Esophagus mucosa (tissue), 1 donor: ENCODE measurements around the gene WDR59. TPM values are rescaled to one million over a fixed set of nuclear protein-coding genes. Genes with fewer than 3 reads are reported as not detected.
"Not testable (repeated sequence)": the region's sequence is repeated elsewhere in the genome, so short reads cannot be mapped to it uniquely, and the experiment has no call there.

Source experiments
- ATAC-seq: fragments of 200-7000 bp; cut with Tn5 transposase; one replicate; pipeline ENCODE4 v1.9.1; 2020
- total RNA-seq: library from RNA; stranded (reverse); gene quantifications from one replicate; pipeline ENCODE4 v1.2.4, GENCODE V29; 2023
- donor health status: DM: yes; HTN: yes; CAD: no.

WDR59 gene, protein sequence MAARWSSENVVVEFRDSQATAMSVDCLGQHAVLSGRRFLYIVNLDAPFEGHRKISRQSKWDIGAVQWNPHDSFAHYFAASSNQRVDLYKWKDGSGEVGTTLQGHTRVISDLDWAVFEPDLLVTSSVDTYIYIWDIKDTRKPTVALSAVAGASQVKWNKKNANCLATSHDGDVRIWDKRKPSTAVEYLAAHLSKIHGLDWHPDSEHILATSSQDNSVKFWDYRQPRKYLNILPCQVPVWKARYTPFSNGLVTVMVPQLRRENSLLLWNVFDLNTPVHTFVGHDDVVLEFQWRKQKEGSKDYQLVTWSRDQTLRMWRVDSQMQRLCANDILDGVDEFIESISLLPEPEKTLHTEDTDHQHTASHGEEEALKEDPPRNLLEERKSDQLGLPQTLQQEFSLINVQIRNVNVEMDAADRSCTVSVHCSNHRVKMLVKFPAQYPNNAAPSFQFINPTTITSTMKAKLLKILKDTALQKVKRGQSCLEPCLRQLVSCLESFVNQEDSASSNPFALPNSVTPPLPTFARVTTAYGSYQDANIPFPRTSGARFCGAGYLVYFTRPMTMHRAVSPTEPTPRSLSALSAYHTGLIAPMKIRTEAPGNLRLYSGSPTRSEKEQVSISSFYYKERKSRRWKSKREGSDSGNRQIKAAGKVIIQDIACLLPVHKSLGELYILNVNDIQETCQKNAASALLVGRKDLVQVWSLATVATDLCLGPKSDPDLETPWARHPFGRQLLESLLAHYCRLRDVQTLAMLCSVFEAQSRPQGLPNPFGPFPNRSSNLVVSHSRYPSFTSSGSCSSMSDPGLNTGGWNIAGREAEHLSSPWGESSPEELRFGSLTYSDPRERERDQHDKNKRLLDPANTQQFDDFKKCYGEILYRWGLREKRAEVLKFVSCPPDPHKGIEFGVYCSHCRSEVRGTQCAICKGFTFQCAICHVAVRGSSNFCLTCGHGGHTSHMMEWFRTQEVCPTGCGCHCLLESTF
- 38.3 TPM for total RNA-seq

DNA sequence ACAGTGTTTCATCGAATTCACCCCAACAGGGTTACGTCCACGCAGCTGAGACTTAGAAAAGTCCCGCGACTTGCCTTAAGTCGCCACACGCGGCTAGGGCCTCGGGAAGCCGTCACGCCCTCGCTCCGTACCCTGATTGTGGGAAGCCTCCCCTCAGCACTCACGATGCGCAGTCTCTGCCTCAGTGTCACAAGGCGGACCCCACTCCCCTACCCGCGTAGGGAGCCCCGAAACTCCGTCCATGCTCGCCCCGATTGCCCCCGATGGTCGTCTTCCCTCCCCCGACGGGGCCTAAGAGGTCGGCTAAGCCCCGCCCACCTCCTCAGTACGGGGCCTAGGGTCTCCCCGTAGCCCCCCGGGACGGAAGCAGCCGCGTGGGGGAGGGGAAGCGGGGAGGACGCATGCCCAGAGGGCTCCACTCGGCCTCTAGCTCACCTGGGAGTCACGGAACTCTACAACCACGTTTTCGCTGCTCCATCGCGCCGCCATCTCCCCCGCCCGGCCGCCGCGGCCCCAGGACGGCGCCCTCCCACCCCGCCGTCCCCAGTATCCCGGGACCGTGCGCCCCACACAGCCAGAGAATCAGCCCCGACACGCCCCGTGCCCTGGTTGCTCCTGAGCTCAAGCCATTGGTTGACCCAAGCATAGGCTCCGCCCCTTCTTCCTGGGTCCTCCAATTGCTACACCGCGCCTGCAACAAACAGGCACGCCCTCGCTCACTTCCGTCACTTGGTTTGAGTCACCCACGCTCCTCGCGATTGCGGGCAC lies at the start of gene WDR59:
Gene WDR59 (minus strand): TSS at position 595 of the 768 bp plus-strand sequence. CDS start 106 bp downstream, at position 489.
- ATAC-seq: peak; percentile 100

DNA sequence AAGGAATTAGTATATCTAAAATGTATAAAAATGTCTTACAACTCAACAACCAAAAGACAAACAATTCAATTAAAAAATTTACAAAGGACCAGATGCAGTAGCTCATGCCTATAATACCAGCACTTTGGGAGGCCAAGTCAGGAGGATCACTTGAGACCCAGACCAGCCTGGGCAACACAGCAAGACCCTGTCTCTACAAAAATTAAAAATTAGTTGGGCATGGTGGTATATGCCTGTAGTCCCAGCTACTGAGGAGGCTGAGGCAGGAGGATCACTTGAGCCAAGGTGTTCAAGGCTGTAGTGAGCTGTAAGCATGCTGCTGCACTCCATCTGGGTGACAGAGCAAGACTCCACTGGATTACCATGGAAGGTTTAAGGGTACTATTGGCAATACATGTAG lies 47.7 kb upstream of the WDR59 start:
- ATAC-seq: no peak

DNA sequence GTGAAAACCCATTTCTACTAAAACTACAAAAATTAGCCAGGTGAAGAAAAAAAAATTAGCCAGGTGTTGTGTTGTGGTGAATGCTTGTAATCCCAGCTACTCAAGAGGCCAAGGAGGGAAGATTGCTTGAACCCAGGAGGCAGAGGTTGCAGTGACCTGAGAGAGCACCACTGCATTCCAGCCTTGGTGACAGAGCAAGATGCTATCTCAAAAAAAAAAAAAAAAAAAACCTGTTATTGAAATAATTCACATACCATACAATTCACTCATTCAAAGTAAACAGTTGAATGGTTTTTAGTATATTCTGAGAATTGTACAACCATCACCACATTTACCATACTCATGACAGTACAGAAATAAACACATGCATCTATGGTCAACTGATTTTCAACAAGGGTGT lies 44.9 kb upstream of the WDR59 start:
- no peak for ATAC-seq

DNA sequence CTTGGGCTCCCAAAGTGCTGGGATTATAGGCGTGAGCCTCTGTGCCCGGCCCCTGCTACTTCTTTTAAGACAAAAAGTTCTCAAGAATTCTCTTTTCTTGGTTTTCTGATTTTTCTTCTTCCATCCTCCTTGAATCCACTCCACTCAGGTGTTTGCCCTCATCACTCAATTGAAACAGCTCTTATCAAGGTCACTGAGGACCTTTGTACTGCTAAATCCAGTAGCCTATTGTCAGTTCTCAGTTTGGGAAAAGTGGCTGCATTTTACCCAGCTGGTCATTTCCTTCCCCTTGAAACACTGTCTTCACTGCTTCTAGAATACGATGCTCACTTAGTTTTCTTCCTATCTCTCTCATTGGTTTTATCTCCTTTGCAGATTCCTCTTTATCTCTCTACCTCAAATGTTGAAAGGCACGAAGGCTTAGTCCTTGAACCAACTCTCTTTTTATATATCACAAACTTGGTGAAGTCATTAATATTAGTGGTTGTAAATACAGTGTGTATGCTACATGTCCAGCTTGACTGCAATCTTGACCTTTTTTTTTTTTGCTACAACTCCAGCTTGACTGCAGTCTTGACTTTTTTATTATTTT lies 43.7 kb upstream of the WDR59 start:
- no peak for ATAC-seq

DNA sequence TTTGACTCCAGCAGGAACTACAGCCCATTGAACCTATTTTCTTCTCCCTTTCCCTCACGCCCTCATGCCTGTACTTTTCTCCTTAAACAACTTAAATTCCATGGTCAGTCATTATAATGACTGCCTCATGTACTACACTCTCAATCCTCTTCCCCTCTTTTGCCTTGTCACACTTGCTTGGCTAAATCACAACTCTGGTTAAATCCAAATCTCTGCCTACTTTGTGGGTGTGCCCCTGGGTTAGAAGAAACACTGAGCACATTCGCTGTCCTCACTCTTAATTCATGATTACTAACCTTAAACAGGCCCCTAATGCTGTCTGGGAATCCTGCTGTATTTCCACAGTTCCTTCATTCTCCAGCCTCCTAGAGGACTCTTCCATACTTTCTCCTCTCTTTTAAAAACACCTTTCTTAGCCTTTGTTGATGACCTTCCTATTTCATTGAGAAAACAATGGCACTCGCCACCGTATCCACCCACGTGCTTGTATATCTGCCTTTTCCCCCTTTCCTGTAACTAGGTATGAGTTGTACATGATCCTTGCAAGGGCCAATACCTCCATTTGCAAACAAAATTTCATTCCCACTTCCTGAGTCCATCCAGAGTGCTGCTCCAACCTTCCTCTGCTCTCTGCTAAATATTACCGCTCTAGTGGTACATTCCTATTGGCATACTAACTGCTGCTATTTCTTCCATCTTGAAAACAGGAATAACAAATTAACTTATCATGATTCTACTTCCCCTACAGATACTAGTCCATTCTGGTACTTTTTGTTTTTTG lies 42.8 kb upstream of the WDR59 start:
- ATAC-seq: no peak

DNA sequence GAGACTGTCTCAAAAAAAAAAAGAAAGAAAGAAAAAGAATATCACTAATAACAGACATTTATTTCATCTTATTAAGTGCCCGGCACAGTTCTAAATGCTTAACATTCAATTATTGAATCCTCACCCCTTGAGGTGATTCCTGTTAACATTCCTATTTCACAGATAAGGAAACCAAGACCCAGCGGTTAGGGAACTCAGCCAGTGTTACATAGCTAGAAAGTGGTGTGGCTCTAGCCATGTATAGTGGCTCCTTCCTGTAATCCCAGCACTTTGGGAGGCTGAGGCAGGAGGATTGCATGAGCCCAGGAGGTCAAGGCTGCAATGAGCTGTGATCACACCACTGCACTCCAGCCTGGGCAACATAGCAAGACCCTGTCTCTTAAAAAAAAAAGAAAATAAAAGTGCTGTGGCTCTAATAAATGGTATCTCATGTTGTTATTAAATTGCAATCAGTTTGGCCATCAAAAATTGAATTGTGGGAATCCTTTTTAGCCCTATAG lies 42.0 kb upstream of the WDR59 start:
- no peak for ATAC-seq

DNA sequence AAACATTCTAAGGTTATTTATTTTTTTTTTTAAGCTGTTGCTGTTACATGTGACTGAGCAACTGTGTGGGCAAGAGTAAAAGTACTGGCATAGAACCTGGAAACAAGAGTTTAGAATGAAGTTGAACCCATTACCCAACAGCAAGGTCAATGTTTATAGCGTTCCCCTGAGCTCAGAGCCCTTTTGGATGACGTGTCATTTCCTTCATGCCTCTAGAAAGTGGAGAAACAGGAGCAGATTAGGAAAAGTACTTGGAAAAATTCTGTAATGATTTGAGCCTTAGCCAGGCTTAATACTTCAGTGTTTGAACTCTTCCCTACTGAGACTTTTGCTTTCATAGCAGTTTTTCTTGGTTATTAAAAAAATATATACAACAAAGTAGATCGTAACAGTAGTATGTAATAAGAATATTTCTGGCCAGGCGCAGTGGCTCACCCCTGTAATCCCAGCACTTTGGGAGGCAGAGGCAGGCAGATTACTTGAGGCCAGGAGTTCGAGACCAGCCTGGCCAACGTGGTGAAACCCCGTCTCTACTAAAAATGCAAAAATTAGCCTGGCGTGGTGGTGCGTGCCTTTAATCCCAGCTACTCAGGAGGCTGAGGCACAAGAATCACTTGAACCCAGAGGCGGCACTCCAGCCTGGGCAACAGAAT lies 41.4 kb upstream of the WDR59 start:
- ATAC-seq: not testable (repeated sequence)

DNA sequence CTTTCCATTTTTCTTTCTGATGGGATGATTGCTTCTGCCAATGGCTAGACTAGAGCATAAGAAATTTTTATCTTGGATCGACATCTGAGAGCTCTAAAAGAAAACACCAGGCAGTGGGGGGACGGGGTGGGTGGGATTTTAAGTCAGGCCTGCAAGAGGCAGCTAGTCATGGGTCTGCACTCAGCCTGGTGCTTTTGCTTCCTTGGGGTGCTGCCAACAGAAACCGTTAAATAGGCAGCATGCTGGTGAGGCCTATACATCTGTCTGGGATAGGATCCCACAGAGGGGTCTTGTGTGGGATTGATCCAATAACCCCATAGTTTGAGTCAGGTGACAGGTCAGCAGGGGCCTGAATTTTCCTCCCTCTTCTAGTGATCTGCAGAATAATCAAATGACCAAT lies 40.8 kb upstream of the WDR59 start:
- no peak for ATAC-seq

DNA sequence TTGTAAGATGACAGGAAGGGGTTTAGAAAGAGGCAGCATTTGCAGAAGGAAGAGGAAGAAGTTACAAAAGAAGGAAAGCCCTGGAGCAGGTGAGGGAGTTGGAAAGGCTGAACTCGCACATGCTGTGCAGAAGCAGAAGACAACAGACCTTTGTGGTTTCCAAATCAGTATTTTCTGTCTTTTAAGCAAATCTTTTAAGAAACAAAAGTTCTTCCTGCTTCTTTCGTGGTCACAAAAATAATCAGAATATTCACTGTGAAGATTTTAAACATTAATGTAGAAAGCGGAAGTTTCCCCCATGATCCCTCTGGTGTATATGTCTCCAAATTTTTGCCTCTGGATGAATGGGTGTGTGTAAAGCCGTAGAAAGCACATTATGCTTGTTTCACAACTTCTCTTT lies 39.7 kb upstream of the WDR59 start:
- ATAC-seq: no peak

DNA sequence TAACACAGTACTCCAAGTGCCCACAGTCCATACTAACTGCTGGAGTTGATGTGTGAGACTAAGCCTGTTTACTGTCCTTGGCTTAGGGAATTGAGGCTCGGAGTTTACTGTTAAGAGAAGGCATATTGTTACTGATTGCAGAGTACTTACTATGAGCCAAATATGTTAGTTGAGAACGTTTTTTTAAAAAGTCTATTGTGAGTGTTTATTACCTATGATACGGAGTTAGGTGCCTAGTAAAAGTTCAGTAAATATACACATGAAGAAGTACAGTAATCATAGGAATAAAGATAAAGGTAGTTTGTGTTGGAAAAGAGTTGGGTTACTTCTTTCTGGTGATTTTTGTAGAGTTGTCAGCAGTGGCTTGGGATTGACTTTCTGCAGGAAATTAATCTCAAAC lies 39.3 kb upstream of the WDR59 start:
- no peak for ATAC-seq

DNA sequence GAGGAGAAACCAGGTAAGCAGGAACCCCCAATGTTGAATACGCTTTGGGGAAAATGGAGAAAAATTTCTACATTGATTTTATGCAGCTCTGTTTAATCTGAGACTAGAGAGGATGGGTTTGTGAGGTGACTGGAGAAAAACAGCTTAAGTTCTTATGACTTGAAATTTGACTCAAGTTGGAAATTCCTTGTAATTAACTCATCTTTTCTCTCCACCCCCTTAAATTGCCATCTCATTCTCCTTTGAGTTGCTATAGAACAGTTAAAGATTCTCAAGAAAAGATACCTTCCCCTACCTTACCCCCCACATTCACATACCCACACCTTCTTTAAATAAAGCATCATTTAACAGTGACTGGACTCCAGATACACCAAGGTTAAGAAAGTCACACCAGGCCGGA lies 38.1 kb upstream of the WDR59 start:
- ATAC-seq: no peak

DNA sequence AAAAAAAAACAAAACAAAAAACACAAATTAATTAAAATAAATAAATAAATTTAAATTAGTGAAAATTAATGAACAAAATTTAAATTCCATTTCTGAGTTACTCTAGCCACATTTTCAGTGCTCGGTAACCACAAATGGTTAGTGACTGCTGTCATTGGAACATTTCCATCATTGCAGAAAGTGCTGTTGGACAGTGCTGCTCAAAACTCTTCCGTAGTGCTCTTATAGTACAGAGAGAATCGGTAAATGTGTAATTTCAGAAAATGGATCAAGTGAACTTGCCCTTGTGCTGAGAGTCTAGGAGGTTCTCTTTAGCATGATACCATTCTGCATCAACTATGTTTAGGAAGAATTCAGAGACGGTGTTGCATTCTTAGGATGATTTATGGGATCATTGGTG lies 37.6 kb upstream of the WDR59 start:
- no peak for ATAC-seq

DNA sequence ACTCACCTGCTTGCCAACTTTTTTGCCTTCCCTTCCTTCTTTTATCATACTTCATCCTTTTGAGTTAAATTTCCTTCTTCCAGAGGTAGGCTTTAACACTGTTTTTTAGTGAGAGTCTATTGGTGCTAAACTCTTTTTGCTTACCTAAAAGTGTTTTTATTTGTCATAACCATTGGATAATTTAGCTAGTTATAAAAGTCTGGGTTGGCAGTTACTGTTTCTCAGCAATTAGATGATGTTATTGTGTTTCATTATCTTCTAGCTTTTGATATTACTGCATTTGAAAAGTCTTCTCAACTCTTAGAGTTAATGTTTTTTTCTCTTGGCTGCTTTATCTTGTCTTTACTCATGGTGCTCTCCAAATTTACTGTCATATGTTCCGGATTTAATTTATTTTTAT lies 36.5 kb upstream of the WDR59 start:
- no peak for ATAC-seq

DNA sequence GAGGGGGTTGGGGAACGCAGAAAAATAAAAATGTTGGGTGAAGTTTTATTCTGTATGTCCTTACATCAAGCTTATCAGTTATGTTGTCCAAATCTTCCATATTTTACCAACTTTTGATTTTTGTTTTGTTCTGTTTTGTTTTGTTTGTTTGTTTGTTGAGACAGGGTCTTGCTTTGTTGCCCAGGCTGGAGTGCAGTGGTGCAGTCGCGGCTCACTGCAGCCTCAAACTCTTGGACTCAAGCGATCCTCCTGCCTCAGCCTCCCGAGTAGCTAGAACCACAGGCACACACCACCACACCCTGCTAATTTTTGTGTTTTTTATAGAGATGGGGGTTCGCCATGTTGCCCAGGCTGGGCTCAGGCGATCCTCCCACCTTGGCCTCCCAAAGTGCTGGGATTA lies 34.7 kb upstream of the WDR59 start:
- no peak for ATAC-seq

DNA sequence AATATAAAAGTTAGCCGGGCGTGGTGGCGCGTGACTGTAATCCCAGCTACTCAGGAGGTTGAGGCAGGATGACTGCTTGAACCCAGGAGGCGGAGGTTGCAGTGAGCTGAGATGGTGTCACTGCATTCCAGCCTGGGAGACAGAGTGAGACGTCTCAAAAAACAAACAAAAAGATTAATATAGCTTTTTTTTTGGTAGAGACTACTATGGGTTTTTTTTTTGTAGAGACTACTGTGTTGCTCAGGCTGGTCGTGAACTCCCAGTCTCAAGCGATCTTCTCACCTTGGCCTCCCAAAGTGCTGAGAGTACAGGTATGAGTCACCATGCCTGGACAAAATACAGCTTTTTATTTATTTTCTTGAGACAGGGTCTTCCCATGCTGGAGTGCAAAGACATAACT lies 34.1 kb upstream of the WDR59 start:
- peak; percentile 58 for ATAC-seq

DNA sequence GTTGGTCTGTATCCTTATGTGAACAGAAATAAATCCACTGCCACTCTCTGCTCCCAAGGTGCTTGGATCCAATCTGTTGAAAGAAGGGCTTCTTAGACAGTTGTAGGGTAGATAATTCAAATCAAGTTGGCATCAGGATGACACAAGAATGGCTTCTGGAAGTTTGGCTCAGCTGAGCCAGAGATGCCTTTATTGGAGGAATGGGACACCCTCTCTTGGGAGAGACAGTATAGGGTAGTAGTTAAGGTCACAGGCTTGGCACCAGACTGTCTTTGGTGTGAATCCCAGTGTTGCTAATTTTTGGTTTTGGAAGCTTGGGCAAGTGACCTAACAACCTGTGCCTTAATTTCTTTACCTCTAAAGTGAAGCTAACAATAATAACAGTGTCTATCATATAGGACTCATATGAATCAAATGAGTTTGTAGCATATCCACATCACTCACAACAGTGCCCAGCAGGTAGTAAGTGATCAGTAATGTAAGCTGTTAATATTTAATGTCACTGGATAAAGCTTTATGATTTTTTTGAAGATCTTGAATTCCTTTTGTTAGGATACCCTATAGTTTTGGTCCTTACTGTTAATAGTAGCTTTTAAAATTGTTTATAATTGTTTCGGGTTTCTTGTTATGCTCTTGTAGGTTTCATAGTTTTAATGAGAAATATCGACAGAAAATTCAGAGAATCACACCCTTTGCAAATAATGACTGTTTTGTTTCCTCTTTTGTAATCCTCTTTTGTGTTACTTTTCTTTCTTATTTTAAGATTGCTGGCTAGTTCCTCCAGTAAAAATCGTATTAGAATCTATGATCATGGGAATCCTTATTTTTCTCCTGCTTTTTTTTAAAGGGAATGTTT lies 33.0 kb upstream of the WDR59 start:
- no peak for ATAC-seq

DNA sequence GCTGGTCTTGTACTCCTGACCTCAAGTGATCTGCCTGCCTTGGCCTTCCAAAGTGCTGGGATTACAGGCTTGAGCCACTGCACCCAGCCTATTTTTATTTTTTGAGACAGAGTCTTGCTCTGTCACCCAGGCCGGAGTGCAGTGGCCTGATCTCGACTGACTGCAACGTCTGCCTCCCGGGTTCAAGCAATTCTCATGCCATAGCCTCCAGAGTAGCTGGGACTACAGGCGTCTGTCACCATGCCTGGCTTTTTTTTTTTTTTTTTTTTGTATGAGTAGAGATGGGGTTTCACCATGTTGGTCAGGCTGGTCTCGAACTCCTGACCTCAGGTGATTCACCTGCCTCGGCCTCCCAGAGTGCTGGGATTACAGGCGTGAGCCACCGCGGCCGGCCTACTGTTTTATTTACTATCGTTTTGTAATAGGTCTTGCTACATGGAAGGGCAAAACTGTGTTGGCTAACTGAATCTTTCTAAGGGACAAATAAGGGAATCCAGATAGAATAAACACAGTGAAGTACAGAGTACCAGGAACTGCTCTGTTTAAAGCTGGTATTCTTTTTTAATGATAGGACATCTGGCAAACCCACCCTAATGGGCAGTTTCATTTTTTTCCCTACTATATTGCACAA lies 31.6 kb upstream of the WDR59 start:
- not testable (repeated sequence) for ATAC-seq

DNA sequence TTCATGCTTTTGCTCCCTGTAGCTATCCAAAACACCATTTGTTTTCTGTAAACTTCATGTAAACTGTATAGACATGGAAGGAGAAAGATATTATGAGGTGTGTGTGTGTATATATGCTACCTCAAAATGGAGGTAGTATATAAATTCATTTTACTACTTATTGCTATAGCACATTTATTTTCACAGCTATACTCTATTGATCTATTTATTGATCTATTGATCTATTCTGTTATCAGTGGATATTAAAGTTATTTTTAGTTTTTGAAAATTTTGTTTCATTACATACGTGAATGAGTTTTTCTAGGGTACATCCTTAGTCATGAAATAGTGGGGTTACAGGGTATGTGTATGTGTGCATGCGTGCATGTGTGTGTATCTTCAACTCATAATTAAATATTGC lies 29.4 kb upstream of the WDR59 start:
- ATAC-seq: no peak

DNA sequence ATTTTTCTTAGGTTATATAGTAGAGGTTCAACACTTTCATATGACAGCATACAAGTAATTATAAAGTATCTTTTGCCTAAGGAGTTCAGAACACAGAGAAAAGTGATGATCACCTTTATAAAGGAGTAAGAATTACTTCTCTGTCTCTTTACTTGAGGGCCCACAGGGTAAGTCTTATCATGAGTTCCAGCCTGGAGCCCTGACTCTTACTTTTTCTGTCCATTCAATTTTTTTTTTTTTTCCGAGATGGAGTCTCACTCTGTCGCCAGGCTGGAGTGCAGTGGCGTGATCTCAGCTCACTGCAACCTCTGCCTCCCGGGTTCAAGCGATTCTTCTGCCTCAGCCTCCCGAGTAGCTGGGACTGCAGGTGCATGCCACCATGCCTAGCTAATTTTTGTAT lies 28.2 kb upstream of the WDR59 start:
- not testable (repeated sequence) for ATAC-seq
